B cell (primary cell): ENCODE measurements around the gene KCNJ6.

ENCODE experiments used
- EZH2 ChIP-seq: IDR thresholded peaks from 2 replicates; pipeline ENCODE4 v1.6.1; 2012; ENCODE audit warnings: borderline replicate concordance, low read depth, mild to moderate bottlenecking, moderate library complexity, low read length; ENCODE audit not compliant: insufficient read depth, poor library complexity, severe bottlenecking
- TF ChIP-seq, protein P1 (sequence below): fragments of 200-600 bp; IDR thresholded peaks from one replicate; pipeline ENCODE4 v1.8.0; 2022; ENCODE audit warnings: antibody characterized with exemption, mild to moderate bottlenecking

GRCh38 chr21:37710546-37711285 lies 205.5 kb downstream of the KCNJ6 start:
- TF ChIP-seq EZH2 = no peak
- TF ChIP-seq, protein P1, sequence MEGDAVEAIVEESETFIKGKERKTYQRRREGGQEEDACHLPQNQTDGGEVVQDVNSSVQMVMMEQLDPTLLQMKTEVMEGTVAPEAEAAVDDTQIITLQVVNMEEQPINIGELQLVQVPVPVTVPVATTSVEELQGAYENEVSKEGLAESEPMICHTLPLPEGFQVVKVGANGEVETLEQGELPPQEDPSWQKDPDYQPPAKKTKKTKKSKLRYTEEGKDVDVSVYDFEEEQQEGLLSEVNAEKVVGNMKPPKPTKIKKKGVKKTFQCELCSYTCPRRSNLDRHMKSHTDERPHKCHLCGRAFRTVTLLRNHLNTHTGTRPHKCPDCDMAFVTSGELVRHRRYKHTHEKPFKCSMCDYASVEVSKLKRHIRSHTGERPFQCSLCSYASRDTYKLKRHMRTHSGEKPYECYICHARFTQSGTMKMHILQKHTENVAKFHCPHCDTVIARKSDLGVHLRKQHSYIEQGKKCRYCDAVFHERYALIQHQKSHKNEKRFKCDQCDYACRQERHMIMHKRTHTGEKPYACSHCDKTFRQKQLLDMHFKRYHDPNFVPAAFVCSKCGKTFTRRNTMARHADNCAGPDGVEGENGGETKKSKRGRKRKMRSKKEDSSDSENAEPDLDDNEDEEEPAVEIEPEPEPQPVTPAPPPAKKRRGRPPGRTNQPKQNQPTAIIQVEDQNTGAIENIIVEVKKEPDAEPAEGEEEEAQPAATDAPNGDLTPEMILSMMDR = no peak
